Hypothalamus (tissue), 51 donors: ENCODE results near the gene STIM2.
"Not testable (repeated sequence)": the region's sequence is repeated elsewhere in the genome, so short reads cannot be mapped to it uniquely, and the experiment has no call there.

ENCODE experiments used
- DNase-seq, 51 donors: peaks; one replicate each; lab custom pipeline; 2025; lab: John Stamatoyannopoulos, UW

STIM2 gene

DNA sequence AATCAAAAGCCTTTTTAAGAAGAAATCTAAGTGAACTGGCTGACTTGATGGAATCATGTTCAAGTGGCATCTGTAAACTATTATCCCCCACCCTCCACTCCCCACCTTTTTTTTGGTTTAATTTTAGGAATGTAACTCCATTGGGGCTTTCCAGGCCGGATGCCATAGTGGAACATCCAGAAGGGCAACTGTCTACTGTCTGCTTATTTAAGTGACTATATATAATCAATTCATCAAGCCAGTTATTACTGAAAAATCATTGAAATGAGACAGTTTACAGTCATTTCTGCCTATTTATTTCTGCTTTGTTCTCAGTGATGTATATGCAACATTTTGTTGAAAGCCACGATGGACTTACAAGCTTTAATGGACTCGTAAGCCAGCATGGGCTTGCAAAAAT lies 162.3 kb downstream of the STIM2 start:
- no peak for DNase-seq

DNA sequence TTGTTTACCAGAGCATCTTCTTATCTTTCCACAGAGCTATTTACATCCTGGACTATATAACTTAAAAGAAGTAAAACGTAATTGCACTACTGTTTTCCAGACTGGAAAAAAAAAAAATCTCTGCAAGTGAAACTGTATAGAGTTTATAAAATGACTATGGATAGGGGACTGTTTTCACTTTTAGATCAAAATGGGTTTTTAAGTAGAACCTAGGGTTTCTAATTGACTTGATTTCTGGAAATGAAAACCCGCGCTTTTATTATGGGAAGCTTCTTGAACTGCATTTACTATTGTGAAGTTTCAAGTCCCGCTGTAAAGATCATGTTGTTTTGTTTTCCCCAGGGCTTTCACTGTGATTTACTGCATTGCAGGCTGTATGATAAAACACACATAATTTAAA lies 162.7 kb downstream of the STIM2 start:
- no peak for DNase-seq

DNA sequence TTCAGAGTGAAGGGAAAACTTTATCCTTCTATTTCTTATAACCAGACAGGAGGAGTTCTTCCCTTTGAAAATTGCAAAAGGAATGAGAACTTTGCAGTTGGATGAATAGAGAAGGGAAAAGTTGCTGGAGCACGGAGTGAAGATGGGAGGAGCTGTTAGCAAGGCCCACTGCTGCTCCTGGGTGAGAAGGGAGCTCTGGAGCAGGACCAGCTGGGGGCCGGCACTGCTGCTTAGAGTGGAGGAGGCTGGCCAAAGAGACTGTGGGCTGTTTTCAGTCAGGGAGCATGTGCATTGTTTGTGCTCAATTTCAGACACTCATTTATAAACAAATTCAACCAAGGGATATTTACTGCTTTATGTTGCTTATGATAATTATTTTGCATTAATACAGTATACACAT lies 164.2 kb downstream of the STIM2 start:
- peak in 8 of 51 donors; percentile 2 to 16 (median 8) for DNase-seq

DNA sequence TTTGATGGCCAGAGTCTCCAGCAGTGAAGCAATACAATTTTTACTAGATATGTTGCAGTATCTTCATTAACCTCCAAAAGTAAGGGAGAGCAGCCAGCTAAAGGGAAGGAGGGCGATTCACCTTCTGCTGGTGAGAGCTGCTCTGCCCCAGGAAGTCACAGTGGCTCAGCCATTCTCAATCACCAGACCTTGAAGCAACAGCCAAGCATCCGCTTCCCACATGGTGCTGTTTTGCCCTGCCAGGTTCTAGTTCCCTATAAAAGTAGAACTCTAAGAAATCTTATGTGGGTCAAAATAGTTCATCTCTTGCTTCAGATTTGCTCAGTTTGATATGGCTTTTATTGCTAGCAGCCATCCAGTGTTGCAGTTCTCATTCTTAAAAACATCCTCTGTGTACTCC lies 166.8 kb downstream of the STIM2 start:
- DNase-seq = no peak

DNA sequence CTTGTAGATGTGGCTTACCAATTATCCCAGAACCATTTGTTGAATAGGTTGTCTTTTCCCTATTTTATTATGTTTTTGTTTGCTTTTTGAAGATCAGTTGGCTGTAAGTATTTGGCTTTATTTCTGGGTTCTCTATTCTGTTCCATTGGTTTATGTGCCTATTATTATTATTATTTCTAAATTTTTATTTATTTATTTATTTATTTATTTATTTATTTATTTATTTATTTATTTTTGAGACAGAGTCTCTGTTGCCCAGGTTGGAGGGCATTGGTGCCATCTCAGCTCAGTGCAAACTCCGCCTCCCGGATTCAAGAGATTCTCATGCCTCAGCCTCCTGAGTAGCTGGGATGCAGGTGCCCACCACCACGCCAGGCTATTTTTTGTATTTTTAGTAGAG lies 174.5 kb downstream of the STIM2 start:
- DNase-seq = not testable (repeated sequence)

DNA sequence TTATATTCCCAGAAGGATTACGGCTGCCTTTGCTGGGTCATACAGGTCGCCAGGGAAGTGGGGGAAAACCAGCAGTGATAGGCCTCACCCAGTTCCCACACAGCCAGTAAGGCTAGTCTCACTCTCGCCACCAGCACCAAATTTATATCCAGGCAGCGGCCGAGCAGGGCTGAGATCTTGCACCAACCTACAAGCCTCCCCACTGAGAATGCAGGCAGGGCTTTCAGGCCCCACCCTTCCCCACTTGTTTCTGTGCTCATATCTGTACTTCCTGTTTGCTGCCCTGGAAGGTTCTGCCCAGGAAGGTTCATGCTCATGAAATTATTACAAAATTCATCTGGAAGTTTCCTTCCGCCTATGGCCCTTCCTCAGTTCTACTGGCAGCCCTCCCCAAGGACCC lies 179.7 kb downstream of the STIM2 start:
- no peak for DNase-seq

DNA sequence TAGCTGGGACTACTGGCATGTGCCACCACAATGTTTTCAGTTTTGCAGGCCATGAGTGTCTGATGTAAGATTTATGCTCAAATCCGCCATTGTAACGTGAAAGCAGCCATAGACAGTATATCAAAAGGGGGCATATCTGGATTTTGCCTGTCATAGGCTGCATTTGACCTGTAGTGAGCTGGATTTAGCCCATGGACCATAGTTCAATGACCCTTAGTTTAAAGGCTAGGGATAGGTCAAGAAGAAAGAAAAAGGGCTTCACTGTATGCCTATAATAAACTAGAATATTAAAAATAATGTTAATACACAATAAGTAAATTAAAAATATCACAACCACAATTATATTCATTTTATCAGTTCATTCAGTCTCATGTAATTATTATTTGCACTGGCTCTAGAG lies 181.8 kb downstream of the STIM2 start:
- DNase-seq = no peak

DNA sequence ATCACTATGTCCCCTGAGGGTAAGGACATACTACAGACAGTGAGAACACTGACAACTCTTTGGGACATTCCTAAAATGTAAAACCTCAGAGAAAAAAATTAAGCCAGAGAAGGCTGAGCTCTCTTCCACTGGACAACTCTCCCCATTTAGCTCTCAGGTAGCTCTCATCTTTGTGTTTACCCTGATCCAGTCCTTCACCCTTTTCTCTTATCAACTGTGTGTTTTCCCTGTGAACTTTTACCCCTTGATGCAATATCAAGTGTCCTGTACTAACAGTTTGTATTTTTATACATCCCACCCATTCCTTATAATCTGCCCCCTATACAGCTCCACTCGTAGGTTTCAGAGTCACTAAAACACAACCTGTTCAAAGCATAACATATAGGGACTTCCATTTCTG lies 182.6 kb downstream of the STIM2 start:
- DNase-seq = no peak

DNA sequence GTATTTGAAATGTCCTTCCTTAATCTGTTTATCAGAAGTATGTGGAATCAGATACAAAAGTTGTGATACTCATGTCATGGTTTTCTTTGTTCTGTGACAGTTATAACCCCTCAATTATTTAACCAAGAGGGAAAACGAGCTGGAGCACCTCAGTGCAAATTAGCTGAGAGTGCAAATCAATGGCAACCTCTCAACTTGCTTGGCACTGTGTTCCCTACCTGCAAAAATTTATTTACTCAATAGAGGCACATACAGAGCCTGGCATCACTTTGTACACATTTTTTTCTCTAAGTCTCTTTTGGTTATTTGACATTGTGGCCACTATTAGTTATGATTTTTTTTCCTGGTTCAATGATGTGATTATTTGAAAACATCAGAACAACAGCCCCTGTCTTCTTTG lies 186.2 kb downstream of the STIM2 start:
- no peak for DNase-seq

DNA sequence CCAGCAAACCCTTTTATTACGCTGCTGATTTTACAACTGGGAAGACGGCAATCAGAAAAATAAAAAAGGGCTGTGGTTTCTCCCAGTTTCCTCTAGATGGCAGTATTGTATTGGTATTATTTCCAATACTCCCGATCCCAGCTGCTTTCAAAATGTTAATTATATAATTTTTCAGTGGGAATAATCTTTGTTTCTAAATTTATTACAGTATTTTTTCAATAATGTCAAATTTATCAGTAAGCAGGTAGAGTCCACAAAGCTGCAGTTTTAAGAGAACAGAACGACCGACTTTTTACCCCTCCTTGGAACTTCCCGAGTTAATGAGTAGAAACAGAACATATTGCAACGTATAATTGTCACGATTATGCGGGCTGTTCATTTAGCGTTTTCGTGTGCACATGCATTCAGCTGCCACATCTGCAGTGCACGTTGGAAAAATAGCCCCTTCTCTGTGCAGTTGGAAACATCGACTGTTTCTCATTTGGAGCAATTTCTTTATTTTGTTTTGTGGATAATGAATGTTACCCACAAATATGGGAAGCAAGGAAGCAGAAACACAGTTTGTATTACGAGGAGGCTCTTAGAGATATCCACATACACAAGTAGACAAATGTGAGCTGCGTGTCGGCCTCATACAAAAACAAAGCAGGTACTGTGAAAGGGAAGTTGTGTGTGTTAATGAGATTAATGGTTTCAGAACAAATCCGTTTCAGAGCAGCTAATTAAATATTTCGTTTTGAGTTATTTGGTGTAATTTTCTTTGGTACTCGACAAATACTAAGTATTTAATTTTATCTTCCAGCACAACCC lies 188.0 kb downstream of the STIM2 start:
- peak in 1 of 51 donors; percentile 65 for DNase-seq

DNA sequence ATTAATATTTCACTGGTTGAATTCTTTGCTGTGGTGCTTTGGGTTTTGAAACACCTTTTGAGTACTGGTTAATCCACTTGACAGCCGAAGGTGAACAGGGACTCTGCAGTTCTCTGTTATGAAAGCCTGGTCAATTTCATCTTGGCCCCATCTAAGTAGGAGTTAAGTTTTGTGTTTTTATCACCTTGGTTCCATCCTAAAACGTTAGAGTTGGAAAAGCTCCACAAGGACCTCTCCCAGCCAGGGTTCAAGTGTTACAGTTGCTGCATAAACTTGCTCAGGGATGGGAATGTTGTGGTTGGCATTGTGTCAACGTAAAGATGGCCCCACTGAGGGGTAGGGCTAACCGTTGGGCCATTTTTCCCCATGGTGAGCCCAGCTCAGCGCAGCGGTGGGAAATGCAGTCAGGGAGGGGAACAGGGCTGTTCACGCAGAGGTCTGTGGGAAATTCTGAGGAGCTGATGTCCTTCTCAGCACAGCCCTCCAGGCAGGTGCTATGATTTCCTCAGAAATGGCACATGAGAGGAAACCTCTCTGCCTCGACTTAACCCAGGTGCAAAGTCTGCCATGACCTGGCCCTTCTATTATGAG lies 188.7 kb downstream of the STIM2 start:
- DNase-seq = no peak

DNA sequence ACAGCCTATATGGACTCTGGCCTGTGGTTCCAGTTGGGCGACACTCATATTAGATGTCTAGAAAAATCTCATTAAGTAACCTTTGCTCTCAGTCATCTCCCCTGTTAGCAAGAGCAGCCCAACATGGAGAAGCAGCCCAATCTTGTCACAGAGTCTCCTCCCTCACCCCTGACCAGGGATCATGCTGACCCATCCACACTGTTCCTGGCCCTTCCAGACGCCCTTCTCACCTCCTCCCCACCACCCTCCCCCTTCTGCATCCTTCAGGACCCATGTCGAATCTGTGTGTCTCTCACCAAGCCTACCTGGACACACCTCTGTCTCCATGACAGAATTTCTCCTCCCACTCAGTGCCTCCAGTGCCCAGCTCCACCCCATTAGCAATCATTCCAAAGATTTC lies 190.1 kb downstream of the STIM2 start:
- DNase-seq = no peak

DNA sequence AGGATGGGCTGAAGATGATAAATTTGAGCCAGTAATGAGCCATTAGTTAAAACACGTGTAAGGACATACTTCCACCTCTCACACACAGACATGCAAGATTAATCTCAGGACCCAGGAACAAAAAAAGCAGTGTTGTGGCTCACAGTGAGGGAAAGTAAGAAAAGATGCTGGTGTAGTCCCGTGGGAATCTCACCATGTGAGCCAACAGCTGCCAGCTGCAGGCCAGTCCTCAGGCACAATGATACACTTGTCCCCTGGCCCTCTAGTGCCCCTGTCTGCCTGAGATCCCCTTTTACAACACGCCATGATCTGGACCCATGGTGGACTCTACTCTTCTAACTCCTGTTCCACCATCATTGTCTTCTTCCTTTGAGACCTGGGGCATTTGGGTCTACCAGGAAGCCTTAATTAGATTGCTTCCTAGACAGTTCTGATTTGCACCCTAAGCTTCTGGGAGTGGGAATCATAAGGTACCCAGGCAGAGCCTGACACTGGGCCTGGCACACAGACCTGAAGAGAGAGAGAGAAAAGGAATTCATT lies 194.7 kb downstream of the STIM2 start:
- peak in 1 of 51 donors; percentile 2 for DNase-seq

DNA sequence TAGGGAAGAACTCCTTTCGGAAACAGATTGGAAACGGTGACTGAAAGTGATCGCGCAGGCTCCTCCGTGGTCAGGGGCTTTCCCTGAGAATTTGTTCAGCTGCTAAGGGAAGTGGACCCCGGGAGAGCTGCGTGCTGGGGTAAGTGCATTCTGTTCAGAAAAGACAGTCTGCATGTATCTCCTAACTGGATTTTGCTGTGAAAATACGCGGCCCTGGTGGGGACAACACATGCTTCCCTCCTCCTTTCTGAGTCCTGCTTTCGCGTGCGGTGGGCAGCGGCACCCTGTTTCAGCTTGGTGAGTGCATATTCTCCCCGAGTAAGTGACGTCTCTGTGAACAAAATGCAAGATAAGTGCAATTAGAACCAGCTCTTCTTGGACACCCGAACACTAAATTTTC lies 195.6 kb downstream of the STIM2 start:
- DNase-seq = no peak

DNA sequence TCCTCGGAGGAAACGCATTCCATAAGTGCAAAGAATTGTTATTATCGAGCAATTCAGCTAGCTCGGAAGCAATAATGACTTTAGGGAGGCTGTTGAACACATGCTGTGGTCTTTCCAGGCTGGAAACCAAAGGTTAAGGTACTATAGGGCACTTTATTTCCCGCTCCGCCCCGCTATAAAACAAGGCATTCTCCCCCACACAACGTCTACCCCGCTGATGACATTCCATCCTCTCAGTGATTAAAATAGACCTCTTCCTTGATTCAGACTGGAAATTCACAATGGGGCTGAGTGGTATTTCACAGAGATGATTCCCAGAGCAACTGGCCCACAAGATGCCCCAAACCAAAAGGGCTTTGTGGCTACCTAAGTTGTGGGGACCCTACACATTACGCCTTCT lies 196.4 kb downstream of the STIM2 start:
- no peak for DNase-seq

DNA sequence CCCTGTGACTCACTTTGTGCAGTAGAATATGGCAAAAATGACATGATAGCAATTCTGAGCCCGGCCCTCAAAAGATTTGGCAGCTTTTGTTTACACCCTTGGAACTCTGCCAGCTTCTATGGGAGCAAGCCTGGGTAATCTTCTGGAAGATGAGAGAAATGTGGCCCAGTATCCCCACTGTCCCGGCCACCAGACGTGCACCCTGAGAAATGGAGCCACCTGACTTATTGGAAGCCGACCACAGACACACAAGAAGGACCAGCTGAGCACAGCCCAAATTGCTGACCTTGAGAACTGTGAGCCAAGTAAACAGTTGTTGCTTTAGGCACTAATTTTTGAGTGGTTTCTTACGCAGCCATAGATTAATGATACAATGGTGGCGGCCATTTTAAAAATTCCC lies 197.0 kb downstream of the STIM2 start:
- no peak for DNase-seq

DNA sequence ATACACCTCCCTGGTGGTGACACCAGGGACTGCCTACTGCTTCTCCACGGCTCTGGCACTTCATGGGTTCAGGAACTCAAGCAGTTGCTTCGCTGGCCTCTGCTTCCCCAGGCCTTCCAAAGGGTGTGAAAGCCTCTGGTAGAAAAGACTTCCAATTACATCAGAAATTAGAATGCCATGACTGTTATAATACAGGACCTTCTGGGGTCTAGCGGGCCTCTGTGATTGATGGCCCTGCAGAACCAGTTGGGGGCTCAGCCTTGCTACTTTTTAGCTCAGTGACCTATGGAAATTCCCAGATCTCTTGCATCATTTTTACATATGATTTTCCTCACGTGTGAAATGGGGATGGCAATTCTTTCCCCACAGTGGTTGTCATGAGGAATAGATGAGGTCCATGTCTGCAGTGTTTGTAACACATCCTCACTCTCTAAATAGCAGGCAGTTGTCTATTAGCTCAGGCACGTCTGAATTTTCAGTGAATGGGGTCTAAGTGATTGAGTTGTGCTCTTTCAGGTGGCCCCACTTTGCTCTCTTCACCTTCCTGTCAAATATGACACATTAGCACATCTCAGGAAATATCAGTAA lies 198.3 kb downstream of the STIM2 start:
- no peak for DNase-seq

DNA sequence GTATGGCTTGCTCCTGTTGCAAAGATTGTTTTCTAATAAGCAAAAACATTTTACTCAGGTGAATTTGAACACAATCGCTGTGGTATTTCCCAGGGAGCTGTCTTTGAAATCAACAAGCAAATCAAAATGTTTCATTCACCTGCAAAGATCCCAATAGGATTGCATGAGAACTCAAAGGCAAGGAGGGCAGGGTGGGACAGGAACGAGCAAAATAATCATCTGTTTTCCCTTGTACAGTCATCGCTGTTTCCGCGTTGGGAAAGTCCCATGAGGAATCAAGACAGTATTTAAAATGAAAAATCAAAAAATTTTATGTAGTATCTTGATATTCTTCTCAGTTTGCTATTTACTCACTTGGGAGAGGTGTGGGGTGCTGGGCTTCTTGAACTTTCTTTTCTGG lies 198.8 kb downstream of the STIM2 start:
- no peak for DNase-seq

DNA sequence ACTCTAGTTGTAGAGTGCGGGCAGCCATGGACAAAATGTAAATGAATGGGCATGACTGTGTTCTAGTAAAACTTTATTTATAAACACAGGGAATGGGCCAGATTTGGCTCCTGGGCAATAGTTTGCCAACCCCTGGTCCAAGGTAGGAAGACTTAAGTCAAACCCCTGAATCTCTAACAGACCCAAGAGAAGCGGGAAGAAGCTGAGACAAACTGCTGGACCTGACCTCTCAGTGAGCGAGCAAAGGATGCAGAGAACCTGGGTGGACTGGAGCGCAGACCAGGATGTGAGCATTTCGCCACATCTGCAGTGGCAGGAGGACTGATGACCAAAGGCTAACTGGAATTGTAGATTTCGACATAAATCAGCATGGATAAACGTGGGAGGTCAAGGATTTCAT lies 201.6 kb downstream of the STIM2 start:
- DNase-seq = no peak

DNA sequence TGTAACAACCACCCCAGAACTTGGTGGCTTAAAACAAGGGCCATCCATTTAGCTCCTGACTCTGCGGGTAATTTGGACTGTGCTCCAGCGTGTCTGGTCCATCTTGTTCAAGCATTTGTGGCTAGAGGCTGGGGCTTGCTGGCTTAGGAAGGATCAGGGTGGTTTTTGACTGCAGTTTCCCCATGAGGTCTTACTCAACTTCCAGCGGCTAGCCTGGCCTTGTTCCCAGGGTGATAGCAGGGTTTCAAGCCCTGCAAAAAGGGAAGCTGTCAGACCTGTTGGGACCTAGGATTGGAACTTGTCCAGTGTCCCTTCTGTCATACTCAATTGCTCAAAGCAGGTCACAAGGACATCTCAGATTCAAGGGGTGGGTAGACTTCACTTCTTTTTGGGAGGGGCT lies 205.9 kb downstream of the STIM2 start:
- DNase-seq = peak in 1 of 51 donors; percentile 16

DNA sequence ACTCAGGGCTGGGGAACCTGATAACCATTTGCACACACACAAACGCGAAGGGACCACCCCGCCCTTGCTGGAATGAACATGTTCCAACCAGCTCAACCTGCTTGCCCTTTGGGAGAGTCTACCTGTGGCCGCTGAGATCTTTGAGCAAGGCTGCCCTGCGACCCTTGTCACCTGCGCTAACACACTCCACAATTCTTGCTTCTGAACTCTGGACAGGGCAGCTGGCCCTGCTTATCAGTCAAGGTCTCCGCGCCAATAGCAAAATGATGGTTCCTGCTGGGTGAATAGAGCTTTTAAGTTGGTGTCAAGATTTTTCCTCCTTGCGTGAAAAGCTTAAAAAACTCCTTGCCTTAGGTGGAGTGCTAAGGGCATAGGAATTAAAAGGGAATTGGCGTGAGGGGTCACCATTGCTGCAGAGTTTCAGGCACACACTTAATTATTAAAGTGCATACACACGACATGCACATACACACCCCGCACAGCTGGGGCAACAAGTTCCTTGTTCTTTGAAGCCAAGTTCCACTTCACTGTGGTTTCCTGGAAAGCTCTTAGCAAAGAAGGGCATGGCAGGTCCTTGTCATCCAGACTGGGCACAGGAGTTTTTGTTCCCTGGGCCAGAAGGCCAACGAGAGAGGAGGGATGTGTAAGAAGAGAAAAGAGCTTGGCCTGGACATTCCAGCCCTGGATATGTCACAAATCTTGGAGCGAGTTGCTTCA lies 207.7 kb downstream of the STIM2 start:
- no peak for DNase-seq
